PC-3 (cell line): ENCODE results near the gene MAML3. TPM values are rescaled to one million over a fixed set of nuclear protein-coding genes. Genes with fewer than 3 reads are reported as not detected.

Experiments
- ATAC-seq: fragments of 200-7000 bp; cut with Tn5 transposase; 2 replicates; pipeline ENCODE4 v1.9.1; 2020; ENCODE audit warnings: mild to moderate bottlenecking, moderate library complexity
- BruUV-seq: library from RNA; stranded (reverse); fragments of 400-500 nt; replicated peaks from 2 replicates; lab custom pipeline; 2021; lab: Mats Ljungman, UMichigan
- CTCF ChIA-PET: fragments of 300-600 bp; sonication (Branson Sonifier 250); formaldehyde crosslinking; loops from one replicate; lab custom pipeline; 2022; ENCODE audit warnings: antibody characterized with exemption; lab: Charles Lee
- POLR2A ChIA-PET: fragments of 300-600 bp; sonication (Branson Sonifier 250); formaldehyde crosslinking; loops from one replicate; lab custom pipeline; 2022; ENCODE audit warnings: antibody characterized with exemption; ENCODE audit not compliant: unreplicated experiment; lab: Charles Lee
- DNase-seq: peaks from one replicate; pipeline ENCODE4 v3.0.0-alpha.2; 2015
- H2AFZ ChIP-seq: fragments of 300-600 bp; sonication (generic); 2 replicates; pipeline ENCODE4 v1.6.0; 2016; ENCODE audit warnings: antibody characterized with exemption, low read length
- H3F3A ChIP-seq: fragments of 300-600 bp; sonication (generic); one replicate; pipeline ENCODE4 v1.6.0; 2017; ENCODE audit warnings: antibody characterized with exemption, low read length, control low read depth, mild to moderate bottlenecking; ENCODE audit not compliant: unreplicated experiment
- H3K27ac ChIP-seq: fragments of 300-600 bp; sonication (generic); 2 replicates; pipeline ENCODE4 v1.5.1; 2016; ENCODE audit warnings: mild to moderate bottlenecking, low read length
- H3K27me3 ChIP-seq: fragments of 300-600 bp; sonication (generic); 2 replicates; pipeline ENCODE4 v1.6.1; 2016; ENCODE audit warnings: low read length, mixed read lengths
- H3K36me3 ChIP-seq: fragments of 300-600 bp; sonication (generic); 2 replicates; pipeline ENCODE4 v1.6.1; 2016; ENCODE audit warnings: low read depth, mixed run types, low read length, mixed read lengths
- H3K4me1 ChIP-seq: fragments of 300-600 bp; sonication (generic); 2 replicates; pipeline ENCODE4 v1.5.1; 2016; ENCODE audit warnings: low read length; ENCODE audit not compliant: insufficient read depth
- H3K4me2 ChIP-seq: fragments of 300-600 bp; sonication (generic); 2 replicates; pipeline ENCODE4 v1.6.0; 2016; ENCODE audit warnings: low read length
- H3K4me3 ChIP-seq: fragments of 300-600 bp; sonication (generic); 2 replicates; pipeline ENCODE4 v1.5.1; 2016; ENCODE audit warnings: mild to moderate bottlenecking, low read length, mixed read lengths
- H3K79me2 ChIP-seq: fragments of 300-600 bp; sonication (generic); 2 replicates; pipeline ENCODE4 v1.6.1; 2017; ENCODE audit warnings: low read length, mixed read lengths
- H3K9ac ChIP-seq: fragments of 300-600 bp; sonication (generic); 2 replicates; pipeline ENCODE4 v1.6.0; 2016; ENCODE audit warnings: mild to moderate bottlenecking, low read length
- H3K9me2 ChIP-seq: fragments of 300-600 bp; sonication (generic); replicated peaks from 2 replicates; pipeline ENCODE4 v1.6.1; 2016; ENCODE audit warnings: mixed run types, low read length, mixed read lengths
- H3K9me3 ChIP-seq: fragments of 300-600 bp; sonication (generic); 2 replicates; pipeline ENCODE4 v1.6.1; 2016; ENCODE audit warnings: low read length, mixed read lengths
- H4K20me1 ChIP-seq: fragments of 300-600 bp; sonication (generic); 2 replicates; pipeline ENCODE4 v1.6.1; 2016; ENCODE audit warnings: low read length, mixed read lengths
- CTCF ChIP-seq: fragments of 300-600 bp; sonication (generic); conservative IDR thresholded peaks from 2 replicates; pipeline ENCODE4 v1.5.1; 2017; ENCODE audit warnings: antibody characterized with exemption, low read depth, mild to moderate bottlenecking, low read length
- EZH2 ChIP-seq: fragments of 300-600 bp; sonication (generic); IDR thresholded peaks from one replicate; pipeline ENCODE4 v1.6.1; 2017; ENCODE audit warnings: antibody characterized with exemption, mild to moderate bottlenecking, low read length; ENCODE audit not compliant: unreplicated experiment
- EZH2phosphoT487 ChIP-seq: fragments of 300-600 bp; sonication (generic); IDR thresholded peaks from 2 replicates; pipeline ENCODE4 v1.6.1; 2018; ENCODE audit warnings: mild to moderate bottlenecking, antibody characterized with exemption, low read length, borderline replicate concordance
- intact Hi-C: fragments of 100-400 bp; cut with micrococcal nuclease; formaldehyde crosslinking; loops from 2 replicates; pipeline ENCODE4 v1.9.0; 2023
- total RNA-seq: library from RNA; depleted of rRNA; stranded (reverse); fragments of >200 nt; gene quantifications from 2 replicates; pipeline ENCODE4 v1.2.3, GENCODE V29; 2014

MAML3 gene
- total RNA-seq, 1 experiment from 2014 or later = 4.3 TPM

GRCh38 chr4:140150886-140151698, 2.9 kb downstream of the MAML3 start:
- Histone ChIP-seq H3K4me3 (peak overlapping the region; percentile 88), H2AFZ (peak overlapping the region; percentile 83), H3K9me3 (no peaks in the 10 kb centered on the region), H3K27ac (peak overlapping the region; percentile 93), H3K36me3 (no peaks in the 10 kb centered on the region), H3K9me2 (no peaks in the 10 kb centered on the region), H3K9ac (peak overlapping the region; percentile 96), H4K20me1 (no peaks in the 10 kb centered on the region), H3K27me3 (no peaks in the 10 kb centered on the region), H3K79me2 (peaks cover 42% of the 10 kb centered on the region), H3K4me1 (peaks cover 8% of the 10 kb centered on the region), H3K4me2 (peak overlapping the region; percentile 96), H3F3A (no peaks in the 10 kb centered on the region)
- CTCF ChIA-PET = interaction anchor here (0.6 to 0.9 kb wide), 2 partner anchors 93 to 102 kb away, joined by 3 read pairs; no protein-coding TSS in a partner anchor
- POLR2A ChIA-PET = no interaction called here
- BruUV-seq = no TSS peak
- TF ChIP-seq EZH2phosphoT487 = peak; percentile 23
- no peak for TF ChIP-seq CTCF
- intact Hi-C loops = loop anchor here (1.0 to 5.0 kb wide), 7 partner anchors 14 to 494 kb away; no protein-coding TSS in a partner anchor
- peak; percentile 86 for DNase-seq
- ATAC-seq = peak; percentile 39

- peak overlapping the region; percentile 83 for H2AFZ ChIP-seq
- peak overlapping the region; percentile 96 for H3K4me2 ChIP-seq
- no TSS peak for BruUV-seq
- peaks cover 42% of the 10 kb centered on the region for H3K79me2 ChIP-seq
- no peaks in the 10 kb centered on the region for H3K9me2 ChIP-seq
- no peaks in the 10 kb centered on the region for H3F3A ChIP-seq
- ChIA-PET CTCF (interaction anchor here (0.9 kb wide), 1 partner anchor 103 kb away, joined by 3 read pairs; no protein-coding TSS in a partner anchor), POLR2A (interaction anchor here (1.1 kb wide), 1 partner anchor 55 kb away, joined by 3 read pairs; no protein-coding TSS in a partner anchor)
- no peak for TF ChIP-seq EZH2phosphoT487
- no peak for TF ChIP-seq CTCF
- no peak for TF ChIP-seq EZH2
- H3K36me3 ChIP-seq = no peaks in the 10 kb centered on the region
- peak overlapping the region; percentile 96 for H3K9ac ChIP-seq
- no peaks in the 10 kb centered on the region for H4K20me1 ChIP-seq
- DNase-seq = no peak
- H3K4me1 ChIP-seq = peaks cover 8% of the 10 kb centered on the region
- peak overlapping the region; percentile 93 for H3K27ac ChIP-seq
- H3K9me3 ChIP-seq = no peaks in the 10 kb centered on the region
- intact Hi-C loops = loop anchor here (2.0 to 5.0 kb wide), 4 partner anchors 14 to 493 kb away; no protein-coding TSS in a partner anchor
- ATAC-seq = no peak; the same call in 1 of the 2 replicates
- H3K4me3 ChIP-seq = peak overlapping the region; percentile 88
- no peaks in the 10 kb centered on the region for H3K27me3 ChIP-seq
These were observed 3.4 kb downstream of the MAML3 start for GRCh38 chr4:140150636-140150885.
